OCI-LY1 (cell line): ENCODE results near the gene PIK3C2B.

Experiments used
- H2AFZ ChIP-seq: fragments of 200-600 bp; sonication (generic), shearing (Covaris generic); 2 replicates; pipeline ENCODE4 v1.6.0; 2014; ENCODE audit warnings: antibody characterized with exemption, mild to moderate bottlenecking, low read length
- H3F3A ChIP-seq: fragments of 200-600 bp; sonication (generic), shearing (Covaris generic); 2 replicates; pipeline ENCODE4 v1.6.0; 2014; ENCODE audit warnings: mild to moderate bottlenecking, antibody characterized with exemption, low read length, moderate library complexity; ENCODE audit not compliant: insufficient read depth
- H3K27ac ChIP-seq: fragments of 200-600 bp; sonication (generic); 2 replicates; pipeline ENCODE4 v1.5.1; 2014; ENCODE audit warnings: low read length, mixed run types, mild to moderate bottlenecking, low read depth; ENCODE audit not compliant: poor library complexity, severe bottlenecking
- H3K27me3 ChIP-seq: fragments of 200-600 bp; sonication (generic); 2 replicates; pipeline ENCODE4 v1.6.0; 2014; ENCODE audit warnings: antibody characterized with exemption, mild to moderate bottlenecking, low read length, moderate library complexity; ENCODE audit not compliant: insufficient read depth
- H3K36me3 ChIP-seq: fragments of 200-600 bp; sonication (generic); 2 replicates; pipeline ENCODE4 v1.6.1; 2014; ENCODE audit warnings: mild to moderate bottlenecking, antibody characterized with exemption, low read length, moderate library complexity, mixed read lengths; ENCODE audit not compliant: insufficient read depth
- H3K4me1 ChIP-seq: fragments of 200-600 bp; sonication (generic); 2 replicates; pipeline ENCODE4 v1.5.1; 2014; ENCODE audit warnings: mild to moderate bottlenecking, low read length, moderate library complexity; ENCODE audit not compliant: insufficient read depth, severe bottlenecking
- H3K4me2 ChIP-seq: fragments of 200-600 bp; sonication (generic), shearing (Covaris generic); 2 replicates; pipeline ENCODE4 v1.6.1; 2014; ENCODE audit warnings: low read length
- H3K4me3 ChIP-seq: fragments of 200-600 bp; sonication (generic); 2 replicates; pipeline ENCODE4 v1.5.1; 2014; ENCODE audit warnings: low read length, low read depth, mild to moderate bottlenecking, mixed read lengths; ENCODE audit not compliant: poor library complexity, severe bottlenecking
- H3K79me2 ChIP-seq: fragments of 200-600 bp; shearing (Covaris generic); 2 replicates; pipeline ENCODE4 v1.6.1; 2016; ENCODE audit warnings: mixed run types, low read length, mixed read lengths; ENCODE audit not compliant: insufficient read depth
- H3K9ac ChIP-seq: fragments of 200-600 bp; sonication (generic), shearing (Covaris generic); 2 replicates; pipeline ENCODE4 v1.6.1; 2014; ENCODE audit warnings: mild to moderate bottlenecking, low read length, mixed read lengths
- H3K9me2 ChIP-seq: fragments of 200-600 bp; sonication (generic), shearing (Covaris generic); 2 replicates; pipeline ENCODE4 v1.6.1; 2014; ENCODE audit warnings: low read depth, mild to moderate bottlenecking, low read length, mixed read lengths
- H3K9me3 ChIP-seq: fragments of 200-600 bp; shearing (Covaris generic); 2 replicates; pipeline ENCODE4 v1.6.1; 2014; ENCODE audit warnings: low read length, mixed read lengths
- H4K20me1 ChIP-seq: fragments of 200-600 bp; sonication (generic), shearing (Covaris generic); 2 replicates; pipeline ENCODE4 v1.6.0; 2016; ENCODE audit warnings: mild to moderate bottlenecking, low read length; ENCODE audit not compliant: insufficient read depth
- EZH2 ChIP-seq: fragments of 200-600 bp; sonication (generic), shearing (Covaris generic); IDR thresholded peaks from 2 replicates; pipeline ENCODE4 v1.8.0; 2017; ENCODE audit warnings: borderline replicate concordance, mixed run types, mild to moderate bottlenecking, antibody characterized with exemption, low read length, moderate library complexity, mixed read lengths
- TF ChIP-seq, protein P1 (sequence below): fragments of 200-600 bp; sonication (generic), shearing (Covaris generic); IDR thresholded peaks from 2 replicates; pipeline ENCODE4 v1.5.1; 2017; ENCODE audit warnings: mild to moderate bottlenecking, antibody characterized with exemption, low read length, moderate library complexity, mixed read lengths

PIK3C2B gene

DNA sequence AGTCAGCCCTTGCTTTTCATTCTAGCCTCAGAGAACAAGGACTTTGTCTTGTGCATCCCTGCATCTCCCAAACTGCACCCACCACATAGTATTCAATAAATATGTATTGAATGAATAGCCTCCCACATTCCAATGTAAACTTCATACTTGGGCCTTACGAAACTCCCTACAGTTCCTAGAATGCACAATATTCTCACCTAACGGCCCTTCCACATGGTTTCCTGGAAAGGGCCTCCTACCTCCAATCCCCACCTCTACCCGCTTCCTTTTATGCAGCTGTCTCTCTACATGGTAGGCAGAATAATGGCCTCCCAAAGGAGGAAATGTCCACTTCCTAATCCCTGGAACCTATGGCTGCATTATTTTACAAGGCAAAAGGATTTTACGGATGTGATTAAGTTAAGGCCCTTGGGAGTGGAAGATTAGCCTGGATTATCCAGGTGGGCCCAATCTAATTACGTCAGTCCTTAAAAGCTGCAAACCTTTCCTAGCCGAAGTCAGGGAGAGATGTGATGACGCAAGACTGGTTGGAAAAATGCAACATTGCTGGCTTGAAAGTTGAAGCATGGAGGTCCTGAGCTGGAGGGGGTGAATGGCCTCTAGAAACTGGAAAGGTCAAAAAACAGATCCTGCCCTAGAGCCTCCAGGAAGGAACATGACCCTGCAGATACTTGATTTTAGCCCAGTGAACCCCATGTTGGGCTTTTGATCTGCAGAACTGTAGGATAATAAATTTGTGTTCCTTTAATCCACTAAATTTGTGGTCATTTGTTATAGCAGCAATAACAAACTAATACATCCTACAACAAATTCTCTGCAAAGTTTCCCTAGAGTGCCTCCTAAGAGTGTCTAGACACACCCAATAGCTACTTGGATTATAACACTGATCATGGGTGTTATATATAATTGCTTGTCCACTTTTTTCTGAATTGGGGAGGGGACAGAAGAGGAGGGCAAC is 5.2 kb upstream of the PIK3C2B start:
- H3K9ac ChIP-seq = no peak overlapping the region
- H4K20me1 ChIP-seq = no peaks in the 10 kb centered on the region
- H3F3A ChIP-seq = peaks cover 8% of the 10 kb centered on the region
- no peaks in the 10 kb centered on the region for H3K9me2 ChIP-seq
- no peaks in the 10 kb centered on the region for H3K27me3 ChIP-seq
- H3K4me3 ChIP-seq = no peak overlapping the region
- H3K27ac ChIP-seq = peak overlapping the region; percentile 99
- peaks cover 68% of the 10 kb centered on the region for H3K4me1 ChIP-seq
- no peaks in the 10 kb centered on the region for H3K9me3 ChIP-seq
- H3K79me2 ChIP-seq = no peaks in the 10 kb centered on the region
- TF ChIP-seq, protein P1, sequence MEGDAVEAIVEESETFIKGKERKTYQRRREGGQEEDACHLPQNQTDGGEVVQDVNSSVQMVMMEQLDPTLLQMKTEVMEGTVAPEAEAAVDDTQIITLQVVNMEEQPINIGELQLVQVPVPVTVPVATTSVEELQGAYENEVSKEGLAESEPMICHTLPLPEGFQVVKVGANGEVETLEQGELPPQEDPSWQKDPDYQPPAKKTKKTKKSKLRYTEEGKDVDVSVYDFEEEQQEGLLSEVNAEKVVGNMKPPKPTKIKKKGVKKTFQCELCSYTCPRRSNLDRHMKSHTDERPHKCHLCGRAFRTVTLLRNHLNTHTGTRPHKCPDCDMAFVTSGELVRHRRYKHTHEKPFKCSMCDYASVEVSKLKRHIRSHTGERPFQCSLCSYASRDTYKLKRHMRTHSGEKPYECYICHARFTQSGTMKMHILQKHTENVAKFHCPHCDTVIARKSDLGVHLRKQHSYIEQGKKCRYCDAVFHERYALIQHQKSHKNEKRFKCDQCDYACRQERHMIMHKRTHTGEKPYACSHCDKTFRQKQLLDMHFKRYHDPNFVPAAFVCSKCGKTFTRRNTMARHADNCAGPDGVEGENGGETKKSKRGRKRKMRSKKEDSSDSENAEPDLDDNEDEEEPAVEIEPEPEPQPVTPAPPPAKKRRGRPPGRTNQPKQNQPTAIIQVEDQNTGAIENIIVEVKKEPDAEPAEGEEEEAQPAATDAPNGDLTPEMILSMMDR = no peak
- TF ChIP-seq EZH2 = no peak
- H3K4me2 ChIP-seq = no peak overlapping the region
- no peak overlapping the region for H2AFZ ChIP-seq
- no peaks in the 10 kb centered on the region for H3K36me3 ChIP-seq

DNA sequence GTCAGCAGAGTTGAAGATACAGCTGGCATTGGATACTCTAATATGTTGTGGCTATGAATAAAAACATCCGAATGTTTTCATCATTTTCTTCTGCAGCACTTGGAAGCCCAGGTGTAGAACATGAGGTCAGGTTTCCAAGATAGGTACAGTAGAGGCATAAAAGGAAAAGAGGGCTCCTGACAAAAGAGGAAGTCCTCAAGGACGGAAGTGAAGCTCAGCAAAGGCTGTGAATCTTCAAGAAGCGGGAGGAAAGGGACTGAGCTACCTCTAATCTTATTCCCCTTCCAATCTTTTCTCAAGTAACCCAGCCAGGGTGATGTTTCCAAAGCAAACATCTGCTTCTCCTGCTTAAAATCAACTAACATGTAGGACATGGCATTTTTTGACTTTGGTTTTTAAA is 4.4 kb upstream of the PIK3C2B start:
- H3K9me3 ChIP-seq = no peaks in the 10 kb centered on the region
- H3K36me3 ChIP-seq = no peaks in the 10 kb centered on the region
- no peak overlapping the region for H3K9ac ChIP-seq
- H3K4me2 ChIP-seq = no peak overlapping the region; the same call in 1 of the 2 replicates
- H3K27ac ChIP-seq = peak overlapping the region; percentile 99
- no peaks in the 10 kb centered on the region for H3K27me3 ChIP-seq
- peaks cover 64% of the 10 kb centered on the region for H3K4me1 ChIP-seq
- no peaks in the 10 kb centered on the region for H4K20me1 ChIP-seq
- H3F3A ChIP-seq = peaks cover 8% of the 10 kb centered on the region
- no peak overlapping the region for H2AFZ ChIP-seq
- H3K79me2 ChIP-seq = no peaks in the 10 kb centered on the region
- H3K4me3 ChIP-seq = no peak overlapping the region
- no peaks in the 10 kb centered on the region for H3K9me2 ChIP-seq
- TF ChIP-seq, protein P1 = no peak
- TF ChIP-seq EZH2 = no peak

DNA sequence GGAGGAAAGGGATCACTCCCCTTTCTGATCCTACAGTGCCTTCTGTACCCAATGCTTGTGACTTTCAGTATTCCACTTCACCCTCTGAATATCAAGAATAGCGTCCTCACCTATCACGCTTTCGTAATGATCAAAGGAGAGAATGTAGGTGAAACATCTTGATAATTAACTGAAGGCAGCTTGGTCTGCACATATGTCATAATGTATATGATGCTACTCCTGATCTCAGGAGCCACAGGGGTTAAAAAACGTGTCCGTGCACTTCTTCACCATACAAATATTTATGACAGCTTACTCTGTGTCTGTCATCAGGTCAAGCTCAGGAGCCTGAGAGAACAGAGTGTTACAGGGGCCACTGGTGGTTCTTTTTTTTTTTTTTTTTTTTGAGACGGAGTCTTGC is 1.2 kb upstream of the PIK3C2B start:
- Histone ChIP-seq H2AFZ (no peak overlapping the region), H3K27ac (peak overlapping the region; percentile 99), H3K79me2 (peaks cover 27% of the 10 kb centered on the region), H3K4me3 (peak overlapping the region; percentile 93), H3K9me3 (no peaks in the 10 kb centered on the region), H3K9ac (peak overlapping the region; percentile 93), H3K27me3 (no peaks in the 10 kb centered on the region), H3K4me2 (peak overlapping the region; percentile 92), H3K36me3 (peaks cover 7% of the 10 kb centered on the region; the same call in 1 of the 2 replicates), H4K20me1 (no peaks in the 10 kb centered on the region), H3K4me1 (peaks cover 66% of the 10 kb centered on the region), H3F3A (peaks cover 8% of the 10 kb centered on the region), H3K9me2 (no peaks in the 10 kb centered on the region)
- TF ChIP-seq, protein P1 = no peak
- no peak for TF ChIP-seq EZH2
